Effector CD4-positive, alpha-beta T cell (primary cell): Measurements from ENCODE around the gene ZBTB7C.

Experiments
- DNase-seq: peaks from one replicate; pipeline ENCODE4 v3.0.0-alpha.2; 2020

ZBTB7C gene

DNA sequence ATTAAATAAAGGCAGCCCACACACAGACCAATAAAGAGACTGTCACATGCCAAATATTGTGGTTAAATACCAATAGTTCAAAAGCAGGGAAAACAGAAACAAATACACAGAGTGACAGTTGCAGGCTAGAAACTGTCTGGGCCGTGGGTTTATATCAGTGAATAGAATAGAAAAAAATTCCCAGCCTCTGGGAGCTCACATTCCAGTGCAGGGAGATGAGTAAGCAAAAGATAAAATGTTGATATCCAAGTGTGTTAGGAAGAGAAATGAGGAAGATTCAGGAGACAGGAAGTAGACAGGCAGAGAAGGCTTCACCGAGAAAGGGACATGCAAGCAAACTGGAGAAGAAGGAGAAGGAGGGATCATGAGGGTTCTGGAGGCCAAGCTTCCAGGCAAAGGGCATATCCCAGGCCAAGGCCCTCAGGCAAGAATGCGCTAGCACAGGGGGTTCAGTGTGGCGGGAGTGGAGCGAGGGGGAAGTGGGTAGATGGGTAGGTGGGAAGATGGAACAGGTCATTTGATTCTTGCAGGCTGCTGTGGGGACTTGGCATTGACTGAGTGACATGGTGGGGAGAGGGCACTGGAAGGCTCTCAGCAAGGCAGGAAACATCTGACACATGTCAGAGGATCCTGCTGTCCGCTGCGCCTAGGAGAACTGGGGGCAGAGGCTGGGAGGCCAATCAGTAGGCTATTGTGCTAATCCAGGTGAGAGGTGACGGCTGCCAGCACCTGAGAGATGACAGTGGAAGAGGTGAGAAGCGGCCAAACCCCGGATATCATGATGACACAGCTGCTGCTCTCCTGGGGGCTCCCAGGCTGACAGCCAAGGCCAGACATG lies 89.2 kb downstream of the ZBTB7C start:
- no peak for DNase-seq

- DNase-seq = no peak
Observed at GRCh38 chr18:48318436-48318835, 90.7 kb downstream of the ZBTB7C start.

- no peak for DNase-seq
Observed at GRCh38 chr18:48317781-48318381, 91.3 kb downstream of the ZBTB7C start.

DNA sequence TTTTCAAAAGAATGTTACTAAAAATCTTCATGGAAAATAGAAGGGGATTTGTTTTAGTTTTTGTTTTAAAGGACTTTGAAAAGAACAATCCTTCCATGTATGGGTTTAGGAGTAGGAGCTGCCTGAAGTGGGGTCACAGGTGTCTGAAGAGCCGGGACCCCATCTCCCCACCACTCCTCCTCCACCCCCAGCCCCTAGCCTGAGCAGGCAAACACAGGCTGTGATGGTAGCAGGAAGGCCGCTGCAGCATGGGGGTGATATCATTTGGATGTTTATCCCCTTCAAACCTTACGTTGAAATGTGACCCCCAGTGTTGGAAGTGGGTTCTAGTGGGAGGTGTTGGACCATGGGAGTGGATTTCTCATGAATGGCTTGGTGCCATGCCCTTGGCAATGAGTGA lies 93.0 kb downstream of the ZBTB7C start:
- no peak for DNase-seq

- DNase-seq = no peak
Observed at GRCh38 chr18:48314690-48315089, 94.5 kb downstream of the ZBTB7C start.

- DNase-seq = no peak
Observed at GRCh38 chr18:48313792-48314191, 95.4 kb downstream of the ZBTB7C start.

DNA sequence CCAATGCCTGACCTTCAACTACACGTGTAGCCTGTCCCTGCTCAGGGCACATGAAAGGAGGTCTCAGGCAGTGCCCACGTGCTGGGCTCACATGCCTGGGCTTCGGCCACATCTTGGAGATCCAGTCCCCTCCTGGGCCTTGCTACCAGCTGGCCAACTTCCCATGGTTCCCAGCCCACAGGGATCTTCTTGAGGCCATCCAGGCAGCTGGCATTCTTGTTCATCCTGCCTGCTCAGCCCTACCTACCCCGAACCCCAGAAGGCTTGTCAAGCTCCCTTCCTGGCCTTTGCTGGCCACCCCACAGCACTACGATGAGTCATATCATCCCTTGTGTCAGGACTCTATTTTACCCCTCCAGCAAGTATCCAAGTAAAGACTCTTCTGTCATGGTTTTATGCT lies 97.1 kb downstream of the ZBTB7C start:
- no peak for DNase-seq

- DNase-seq = no peak
Observed at GRCh38 chr18:48310999-48311398, 98.2 kb downstream of the ZBTB7C start.

DNA sequence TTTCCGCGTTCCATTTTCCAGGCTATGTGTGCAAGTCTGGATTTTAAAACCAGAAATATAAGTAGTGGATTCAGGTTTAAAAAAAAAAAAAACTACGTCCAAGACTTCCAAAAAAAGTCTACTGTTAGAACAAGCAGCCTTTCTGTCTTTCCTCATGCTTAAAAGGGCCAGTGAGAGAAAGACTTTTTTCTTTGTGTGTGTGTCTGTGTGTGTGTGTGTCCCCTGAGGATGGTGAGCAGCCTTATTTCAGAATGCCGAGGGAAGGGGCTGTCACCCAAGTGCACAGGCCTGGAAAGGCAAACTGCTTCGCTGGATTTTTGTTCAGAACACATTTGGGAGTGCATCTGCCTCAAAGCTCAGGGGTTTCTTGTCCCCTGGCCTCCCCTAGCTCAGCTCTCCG lies 98.8 kb downstream of the ZBTB7C start:
- DNase-seq = no peak

DNA sequence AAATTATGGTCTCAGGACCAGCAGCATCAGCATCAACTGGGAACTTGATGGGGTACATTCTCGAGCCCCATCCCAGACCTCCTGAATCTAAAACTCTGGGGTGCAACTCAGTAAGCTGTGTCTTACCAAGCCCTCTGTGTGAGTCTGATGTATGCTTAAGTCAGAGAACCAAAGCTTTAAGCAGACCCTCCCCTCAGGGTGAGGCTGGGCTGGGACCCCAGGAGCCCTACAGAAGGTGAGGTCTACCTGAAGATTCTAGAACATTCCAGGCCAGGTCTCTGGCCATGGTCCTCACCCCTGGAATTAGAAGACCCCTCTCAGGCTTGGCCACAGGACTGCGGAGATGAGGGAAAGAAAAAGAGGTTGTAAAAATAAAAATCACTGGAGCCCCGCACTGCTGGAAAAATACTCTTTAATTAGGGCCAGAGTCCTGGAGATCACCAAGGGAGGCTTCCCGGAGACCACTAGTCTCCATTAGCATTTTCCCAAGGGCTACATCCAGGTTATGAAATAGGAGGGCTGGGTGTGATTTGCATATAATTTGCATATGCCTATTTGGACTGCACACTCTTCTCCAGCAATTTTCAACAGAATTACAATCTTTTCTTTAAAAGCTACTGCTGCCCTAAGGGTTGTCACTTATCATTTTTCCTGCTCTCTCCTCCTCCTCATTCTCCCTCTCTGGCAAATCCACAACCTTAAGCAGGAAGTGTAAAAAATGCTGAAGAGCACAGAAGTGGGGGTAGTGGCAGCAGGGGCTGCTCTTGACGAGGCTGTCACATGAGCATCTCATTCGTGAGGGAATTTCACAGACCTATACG lies 100.2 kb downstream of the ZBTB7C start:
- DNase-seq = no peak

DNA sequence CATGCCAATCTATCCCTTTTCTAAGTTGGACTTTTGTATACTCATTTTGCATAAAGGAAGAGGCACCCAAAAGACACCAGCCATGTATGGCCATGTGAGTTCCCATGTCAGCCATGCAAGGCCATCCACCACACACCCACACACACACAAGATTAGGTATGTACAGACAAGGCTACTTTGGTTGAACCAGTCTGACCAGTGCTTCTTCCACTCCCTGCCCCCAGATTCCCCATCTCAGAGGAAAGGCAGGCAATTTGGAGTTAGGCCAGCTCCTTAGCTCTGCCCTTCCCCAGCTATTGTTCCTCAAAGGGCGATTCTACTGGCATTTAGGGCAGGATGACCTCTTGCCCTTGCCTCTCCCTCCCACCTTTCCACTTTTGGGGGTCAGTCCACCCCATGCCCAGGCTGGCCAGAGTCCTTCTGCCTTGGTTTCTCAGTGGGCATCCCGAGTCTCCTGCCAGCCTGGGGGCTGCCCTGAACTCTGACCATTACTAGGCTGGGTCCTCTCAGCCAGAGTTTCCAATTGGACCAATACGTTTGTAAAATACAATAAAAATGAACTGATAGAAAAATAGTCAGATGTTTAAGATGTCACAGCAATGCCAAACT lies 101.1 kb downstream of the ZBTB7C start:
- no peak for DNase-seq

- no peak for DNase-seq
Observed at GRCh38 chr18:48306838-48307237, 102.3 kb downstream of the ZBTB7C start.

DNA sequence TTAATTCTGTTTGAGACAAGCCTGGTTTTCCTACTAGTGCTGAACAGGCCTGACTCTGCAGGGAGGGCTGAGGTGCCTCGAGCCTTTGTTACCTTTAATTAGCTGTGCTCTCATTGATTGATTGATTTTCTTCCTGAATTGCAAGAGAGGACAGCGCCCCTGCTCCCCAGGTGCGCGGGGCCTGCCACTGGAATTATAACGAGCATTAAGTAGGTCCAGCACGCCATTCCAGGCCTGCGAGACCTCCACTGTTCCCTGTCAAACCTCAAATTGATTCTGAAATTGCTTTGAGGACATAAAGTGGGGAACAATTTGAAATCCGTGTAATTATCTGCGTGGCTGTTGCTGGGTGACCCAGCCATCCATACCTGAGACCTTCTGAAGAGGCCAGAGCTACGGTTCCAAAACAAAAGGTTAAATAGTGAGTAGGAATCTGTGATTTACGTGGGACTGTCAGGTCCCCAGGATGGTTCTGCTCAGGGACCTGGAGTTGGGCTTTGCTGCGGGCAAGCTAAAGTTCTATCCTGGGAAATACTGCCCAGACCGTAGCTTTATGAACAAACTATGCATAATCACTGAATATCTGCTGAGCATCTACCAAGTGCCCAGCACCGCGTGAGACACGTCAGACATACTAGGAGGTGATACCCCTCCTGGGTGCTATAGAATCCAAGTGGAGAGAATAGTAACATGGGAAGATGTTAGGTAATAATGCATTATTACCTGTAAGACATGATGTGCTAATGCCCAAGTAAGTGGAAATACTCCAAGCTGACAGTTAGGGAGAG lies 104.1 kb downstream of the ZBTB7C start:
- no peak for DNase-seq

DNA sequence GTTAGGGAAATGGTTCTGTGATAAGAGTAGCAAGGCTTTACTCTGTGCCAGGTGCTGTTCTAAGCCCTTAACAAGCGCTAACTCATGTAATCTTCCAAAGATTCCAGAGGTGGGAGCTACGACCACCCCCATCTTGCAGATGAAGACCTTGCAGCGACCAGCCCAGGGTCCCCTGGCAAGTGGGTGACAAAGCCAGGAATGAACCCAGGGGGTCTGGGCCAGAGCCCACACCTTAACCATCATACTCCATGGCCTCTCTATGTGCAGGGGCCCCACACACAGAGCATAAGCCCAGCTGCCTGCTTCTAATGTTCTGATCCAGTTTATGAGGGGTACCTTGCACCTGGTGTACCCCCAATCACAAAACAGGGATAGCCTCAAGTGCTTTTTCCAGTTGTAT lies 105.3 kb downstream of the ZBTB7C start:
- DNase-seq = no peak

GRCh38 chr18:48302736-48303135 lies 106.4 kb downstream of the ZBTB7C start:
- DNase-seq = no peak

- DNase-seq = no peak
Observed at GRCh38 chr18:48300463-48300961, 108.7 kb downstream of the ZBTB7C start.

DNA sequence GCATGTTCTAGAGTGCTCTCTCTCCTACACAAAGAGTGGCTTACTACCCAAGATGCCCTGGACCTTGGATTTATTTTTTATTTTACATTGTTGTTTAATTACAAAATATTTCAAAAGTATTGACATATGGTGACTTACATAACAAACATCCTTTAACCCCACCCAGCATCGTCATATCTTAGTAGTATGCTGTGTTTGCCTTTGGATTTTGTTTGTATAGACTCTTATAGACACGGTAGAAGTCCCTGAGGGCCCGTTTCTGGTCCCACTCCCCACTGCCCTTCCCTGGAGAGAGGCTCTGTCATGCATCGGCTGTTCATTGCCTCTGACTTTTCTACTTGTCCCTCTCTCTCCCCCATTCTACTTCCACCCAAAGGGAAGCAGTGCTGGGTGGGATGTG lies 112.0 kb downstream of the ZBTB7C start:
- DNase-seq = no peak

GRCh38 chr18:48296581-48296980 lies 112.6 kb downstream of the ZBTB7C start:
- no peak for DNase-seq

GRCh38 chr18:48295586-48296311 lies 113.4 kb downstream of the ZBTB7C start:
- DNase-seq = no peak

DNA sequence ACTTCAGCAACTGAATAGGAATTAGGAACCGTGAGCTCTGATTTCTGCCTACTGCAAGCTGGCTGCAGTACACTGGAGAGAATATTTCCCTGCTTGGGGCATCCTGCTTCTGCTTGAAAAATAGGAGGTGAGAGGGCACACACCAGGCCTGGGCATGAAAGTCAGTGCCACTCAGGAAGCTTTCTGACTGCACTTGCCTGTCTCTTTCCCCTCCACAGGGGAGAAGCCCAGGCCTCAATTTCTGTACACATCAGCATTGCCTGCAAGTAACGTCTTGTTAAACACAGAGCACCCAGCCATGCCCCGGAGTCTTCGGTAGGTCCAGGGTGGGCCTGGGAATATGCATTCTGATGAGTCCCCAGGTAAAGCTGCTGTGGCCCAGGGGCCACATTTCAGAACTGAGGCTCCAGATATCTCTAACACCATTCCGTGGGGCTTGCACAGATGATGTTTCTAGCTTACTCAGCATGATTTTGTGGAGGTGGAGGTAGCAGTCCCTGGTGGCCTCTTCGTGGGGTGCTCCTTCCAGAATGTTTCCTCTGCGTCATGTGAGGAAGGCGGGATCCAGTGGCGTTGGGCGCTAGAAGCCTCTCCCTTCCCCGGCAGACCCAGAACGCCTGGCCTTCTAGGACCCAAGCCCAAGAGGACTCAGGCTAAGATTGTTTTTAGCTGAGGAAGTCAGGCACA lies 114.1 kb downstream of the ZBTB7C start:
- DNase-seq = no peak
